ENCODE results near the gene MEX3C. TPM values are rescaled to one million over a fixed set of nuclear protein-coding genes. Genes with fewer than 3 reads are reported as not detected.

The MEX3C gene
- total RNA-seq, 2 experiments from 2014 or later: 51.5 to 52.6 TPM

- CTCF ChIA-PET: no interaction called here
- ATAC-seq: no peak
- no peak for DNase-seq
These were observed 58.5 kb downstream of the MEX3C start for GRCh38 chr18:51138936-51139335.

DNA sequence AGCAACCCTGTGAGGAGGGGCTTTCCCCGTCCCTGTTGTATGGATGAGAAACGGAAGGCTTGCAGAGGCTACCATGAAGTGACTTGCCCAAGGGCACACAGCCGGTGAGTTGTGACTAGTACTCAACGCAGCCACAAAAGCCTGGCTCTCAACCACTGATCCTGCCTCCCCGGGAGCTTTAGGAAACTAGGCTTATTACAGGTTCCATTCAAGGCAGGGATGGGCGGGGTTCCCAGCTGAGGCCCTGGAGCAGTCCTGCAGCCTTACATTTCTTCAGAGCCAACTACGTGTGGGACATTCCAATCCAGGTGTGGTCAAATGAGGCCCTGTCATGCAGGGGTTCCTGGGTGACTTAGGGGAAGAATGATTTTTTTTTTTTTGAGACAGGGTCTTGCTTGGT, 59.6 kb downstream of the MEX3C start:
- ChIA-PET CTCF (interaction anchor here (0.6 to 0.8 kb wide), 2 partner anchors 55 to 197 kb away, joined by 3 read pairs; no protein-coding TSS in a partner anchor), POLR2A (interaction anchor here (2.0 kb wide), 1 partner anchor 60 kb away, joined by 5 read pairs; the partner anchor contains the start of gene MEX3C)
- DNase-seq (no peak), ATAC-seq (no peak)
- TF ChIP-seq CTCF (IDR thresholded peaks at IDR 0.05): no peak
- Mint-ChIP-seq H3K27ac (no peak overlapping the region), H3K36me3 (ENCODE audit: low read depth) (no peaks in the 10 kb centered on the region), H3K4me3 (no peak overlapping the region), H3K27me3 (no peaks in the 10 kb centered on the region), H3K9me3 (no peaks in the 10 kb centered on the region), H3K4me1 (ENCODE audit: low read depth) (peaks cover 3% of the 10 kb centered on the region)
- intact Hi-C loops (cut with micrococcal nuclease): no loop called here

More at GRCh38 chr18:51138936-51139335, 58.5 kb downstream of the MEX3C start:
- Mint-ChIP-seq H3K27ac (no peak overlapping the region), H3K4me3 (no peak overlapping the region), H3K4me1 (ENCODE audit: low read depth) (peaks cover 3% of the 10 kb centered on the region), H3K36me3 (ENCODE audit: low read depth) (no peaks in the 10 kb centered on the region), H3K9me3 (no peaks in the 10 kb centered on the region), H3K27me3 (no peaks in the 10 kb centered on the region)
- no peak for TF ChIP-seq CTCF (IDR thresholded peaks at IDR 0.05)
- POLR2A ChIA-PET: no interaction called here
- intact Hi-C loops (cut with micrococcal nuclease): no loop called here

- ATAC-seq (no peak), DNase-seq (no peak)
- ChIA-PET POLR2A (interaction anchor here (2.0 kb wide), 1 partner anchor 61 kb away, joined by 5 read pairs; the partner anchor contains the start of gene MEX3C), CTCF (interaction anchor here (0.8 to 1.5 kb wide), 5 partner anchors 10 to 58 kb away, joined by 3 to 5 read pairs (median 3); no protein-coding TSS in a partner anchor)
- TF ChIP-seq CTCF (IDR thresholded peaks at IDR 0.05): no peak
- Mint-ChIP-seq H3K27me3 (no peaks in the 10 kb centered on the region), H3K4me3 (no peak overlapping the region), H3K27ac (no peak overlapping the region), H3K36me3 (ENCODE audit: low read depth) (no peaks in the 10 kb centered on the region), H3K4me1 (ENCODE audit: low read depth) (peaks cover 3% of the 10 kb centered on the region), H3K9me3 (no peaks in the 10 kb centered on the region)
- intact Hi-C loops (cut with micrococcal nuclease): no loop called here
These were observed 60.3 kb downstream of the MEX3C start for GRCh38 chr18:51137026-51137729.

- intact Hi-C loops (cut with micrococcal nuclease): no loop called here
- no peak overlapping the region for H3K4me3 Mint-ChIP-seq
- ATAC-seq: peak; percentile 68
- POLR2A ChIA-PET: interaction anchor here (2.0 kb wide), 1 partner anchor 62 kb away, joined by 5 read pairs; the partner anchor contains the start of gene MEX3C
- no peaks in the 10 kb centered on the region for H3K36me3 Mint-ChIP-seq (ENCODE audit: low read depth)
- DNase-seq: no peak
- H3K4me1 Mint-ChIP-seq (ENCODE audit: low read depth): peaks cover 3% of the 10 kb centered on the region
- peak; percentile 50 for TF ChIP-seq CTCF (IDR thresholded peaks at IDR 0.05)
- no peaks in the 10 kb centered on the region for H3K27me3 Mint-ChIP-seq
- H3K27ac Mint-ChIP-seq: no peak overlapping the region
- H3K9me3 Mint-ChIP-seq: no peaks in the 10 kb centered on the region
- CTCF ChIA-PET: interaction anchor here (0.6 to 1.5 kb wide), 8 partner anchors 9 to 152 kb away, joined by 3 to 7 read pairs (median 4); no protein-coding TSS in a partner anchor
These were observed 61.7 kb downstream of the MEX3C start for GRCh38 chr18:51135795-51136194.

DNA sequence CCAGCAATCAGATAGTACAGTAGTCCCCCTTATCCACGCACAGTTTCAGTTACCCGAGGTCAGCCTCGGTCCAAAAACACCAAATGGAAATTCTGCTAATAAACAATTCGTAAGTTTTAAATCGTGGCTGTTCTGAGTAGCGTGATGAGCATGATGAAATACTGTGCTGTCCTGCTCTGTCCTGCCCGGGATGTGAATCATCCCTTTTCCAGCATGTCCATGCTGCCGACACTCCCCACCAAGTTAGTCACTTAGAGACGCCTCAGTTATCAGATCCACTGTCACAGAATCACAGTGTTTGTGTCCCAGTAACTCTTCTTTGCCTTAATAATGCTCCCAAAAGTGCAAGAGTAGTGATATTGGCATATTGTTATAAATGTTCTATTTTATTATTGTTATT, 62.1 kb downstream of the MEX3C start:
- Mint-ChIP-seq H3K27ac (no peak overlapping the region), H3K9me3 (no peaks in the 10 kb centered on the region), H3K4me3 (no peak overlapping the region), H3K27me3 (no peaks in the 10 kb centered on the region), H3K4me1 (ENCODE audit: low read depth) (peaks cover 3% of the 10 kb centered on the region), H3K36me3 (ENCODE audit: low read depth) (no peaks in the 10 kb centered on the region)
- DNase-seq: no peak
- POLR2A ChIA-PET: no interaction called here
- no peak for ATAC-seq
- TF ChIP-seq CTCF (IDR thresholded peaks at IDR 0.05): no peak
- intact Hi-C loops (cut with micrococcal nuclease): no loop called here
- CTCF ChIA-PET: interaction anchor here (1.4 kb wide), 1 partner anchor 15 kb away, joined by 7 read pairs; no protein-coding TSS in a partner anchor
